Spinal cord (tissue), 10 donors: ENCODE measurements around the gene REC8. TPM values are rescaled to one million over a fixed set of nuclear protein-coding genes. Genes with fewer than 3 reads are reported as not detected.

Experiments used
- DNase-seq, 6 donors: peaks; one replicate each; pipeline versions ENCODE4 v3.0.0 to v3.0.0-alpha.2; 2013 to 2015; ENCODE audit warnings: low spot score in 6 of 6, low read depth in 4 of 6
- H3K27ac ChIP-seq: one replicate; pipeline ENCODE4 v1.5.1; 2013; ENCODE audit warnings: low read depth, low read length, control low read depth
- H3K27me3 ChIP-seq: one replicate; pipeline ENCODE4 v1.6.1; 2013; ENCODE audit warnings: low read length; ENCODE audit not compliant: control insufficient read depth, insufficient read depth
- H3K36me3 ChIP-seq: one replicate; pipeline ENCODE4 v1.6.1; 2013; ENCODE audit warnings: low read length; ENCODE audit not compliant: control insufficient read depth, insufficient read depth
- H3K4me1 ChIP-seq: one replicate; pipeline ENCODE4 v1.6.1; 2013; ENCODE audit warnings: low read length; ENCODE audit not compliant: control insufficient read depth, insufficient read depth
- H3K4me3 ChIP-seq: one replicate; pipeline ENCODE4 v1.5.1; 2013; ENCODE audit warnings: low read depth, low read length, control low read depth
- H3K9me3 ChIP-seq: one replicate; pipeline ENCODE4 v1.6.1; 2013; ENCODE audit warnings: low read length; ENCODE audit not compliant: control insufficient read depth, insufficient read depth
- WGBS: methylation state at CpG from one replicate; pipeline ENCODE4 v1.1.5; 2013; ENCODE audit warnings: missing lambda C conversion rate; ENCODE audit not compliant: insufficient coverage; 5-methylcytosine and 5-hydroxymethylcytosine counted together
- polyA plus RNA-seq, 2 donors: library from polyadenylated mRNA; unstranded; fragments of 120-200 nt; gene quantifications; one replicate each; pipeline ENCODE4 v1.2.1, GENCODE V29; 2013; ENCODE audit not compliant: insufficient read length in 2 of 2
- total RNA-seq, 2 donors: library from RNA; depleted of rRNA in 1 of 2; stranded (reverse); fragments of 120-200 nt in 1 of 2; fragments of >200 nt in 1 of 2; gene quantifications; one replicate each; pipeline versions ENCODE4 v1.2.3 to v1.2.4, GENCODE V29; 2013 to 2014
- donor health status: healthy.

REC8 gene
- total and polyA plus RNA-seq, 4 donors = 18.7 to 129 (median 58.9) TPM

DNA sequence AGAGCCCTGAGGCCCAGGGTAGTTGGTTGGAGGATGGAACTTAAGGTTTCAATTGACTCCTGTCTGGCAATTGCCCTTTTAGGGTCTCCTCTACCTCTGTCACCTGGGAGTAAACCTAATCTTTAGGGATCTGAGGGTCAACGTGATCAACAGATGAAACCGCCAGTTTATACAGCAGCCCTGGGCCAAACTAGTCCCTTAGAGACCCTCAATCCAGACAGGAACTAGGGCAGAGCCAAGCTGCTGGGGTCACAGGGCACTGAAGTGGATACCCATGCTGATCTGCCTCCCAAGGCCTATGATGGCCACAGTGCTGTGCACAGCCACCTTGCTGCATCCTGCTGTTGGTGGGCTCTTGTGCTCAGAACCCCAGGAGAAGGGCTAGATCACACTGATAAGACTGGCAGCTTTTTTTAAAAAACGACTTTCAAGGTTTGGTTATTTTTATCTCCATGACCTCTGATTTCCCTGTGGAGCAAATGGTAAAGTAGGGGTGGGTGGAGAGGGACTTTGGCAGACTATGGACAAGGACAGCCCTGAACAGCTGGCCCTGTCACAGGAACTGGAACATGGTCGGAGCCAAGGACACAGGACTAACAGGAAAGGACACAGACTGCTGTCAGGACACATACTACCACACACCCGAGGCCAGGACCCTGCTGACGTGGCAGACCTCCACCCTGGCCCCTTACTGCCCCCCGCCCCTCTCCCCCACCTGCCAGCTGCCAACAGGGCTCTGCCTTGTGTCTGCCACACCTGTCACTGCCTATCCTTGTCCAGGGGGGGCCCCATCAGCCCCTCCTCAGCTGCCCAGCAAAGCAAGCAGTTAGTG lies 40.9 kb upstream of the REC8 start:
- H3K4me1 ChIP-seq = peaks cover 7% of the 10 kb centered on the region
- no peak overlapping the region for H3K27ac ChIP-seq
- H3K36me3 ChIP-seq = peaks cover 12% of the 10 kb centered on the region
- H3K4me3 ChIP-seq = no peak overlapping the region
- no peaks in the 10 kb centered on the region for H3K9me3 ChIP-seq
- DNase-seq = no peak
- no peaks in the 10 kb centered on the region for H3K27me3 ChIP-seq
- 73% methylated on average over 6 of the region's 7 CpGs for WGBS

DNA sequence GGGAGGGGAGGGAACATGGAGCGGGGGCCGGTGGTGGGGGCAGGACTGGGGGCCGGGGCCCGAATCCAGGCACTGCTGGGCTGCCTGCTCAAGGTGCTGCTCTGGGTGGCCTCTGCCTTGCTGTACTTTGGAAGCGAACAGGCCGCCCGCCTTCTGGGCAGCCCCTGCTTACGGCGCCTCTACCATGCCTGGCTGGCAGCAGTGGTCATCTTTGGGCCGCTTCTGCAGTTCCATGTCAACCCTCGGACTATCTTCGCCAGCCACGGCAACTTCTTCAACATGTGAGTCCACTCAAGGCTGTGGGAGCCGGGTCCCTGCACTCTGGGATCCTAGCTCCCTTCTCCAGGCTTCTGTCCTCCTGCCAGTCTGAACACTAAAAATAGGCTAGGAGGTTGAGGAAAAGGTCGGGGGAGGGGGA lies 40.3 kb upstream of the REC8 start:
- H3K27ac ChIP-seq = no peak overlapping the region
- no peak for DNase-seq
- 86% methylated on average over 13 of the region's 15 CpGs for WGBS
- no peaks in the 10 kb centered on the region for H3K9me3 ChIP-seq
- peaks cover 12% of the 10 kb centered on the region for H3K36me3 ChIP-seq
- H3K27me3 ChIP-seq = no peaks in the 10 kb centered on the region
- H3K4me3 ChIP-seq = no peak overlapping the region
- H3K4me1 ChIP-seq = peaks cover 10% of the 10 kb centered on the region

DNA sequence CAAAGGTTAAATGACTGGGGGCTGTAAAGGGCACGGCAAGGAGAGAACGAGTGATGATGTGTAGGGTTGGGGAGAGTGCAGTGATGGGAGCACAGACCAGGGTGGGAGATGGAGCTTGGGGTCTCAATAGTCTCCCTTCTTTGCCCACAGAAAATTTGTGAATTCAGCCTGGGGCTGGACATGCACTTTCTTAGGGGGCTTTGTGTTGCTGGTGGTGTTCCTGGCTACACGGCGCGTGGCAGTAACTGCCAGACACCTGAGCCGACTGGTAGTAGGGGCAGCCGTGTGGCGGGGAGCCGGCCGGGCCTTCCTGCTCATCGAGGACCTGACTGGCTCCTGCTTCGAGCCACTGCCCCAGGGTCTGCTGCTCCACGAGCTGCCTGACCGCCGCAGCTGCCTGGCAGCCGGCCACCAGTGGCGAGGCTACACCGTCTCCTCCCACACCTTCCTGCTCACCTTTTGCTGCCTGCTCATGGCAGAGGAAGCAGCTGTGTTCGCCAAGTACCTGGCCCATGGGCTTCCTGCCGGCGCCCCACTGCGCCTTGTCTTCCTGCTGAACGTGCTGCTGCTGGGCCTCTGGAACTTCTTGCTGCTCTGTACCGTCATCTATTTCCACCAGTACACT lies 39.7 kb upstream of the REC8 start:
- Histone ChIP-seq H3K27me3 (no peaks in the 10 kb centered on the region), H3K4me3 (no peak overlapping the region), H3K27ac (no peak overlapping the region), H3K36me3 (peaks cover 14% of the 10 kb centered on the region), H3K4me1 (peaks cover 16% of the 10 kb centered on the region), H3K9me3 (no peaks in the 10 kb centered on the region)
- DNase-seq = no peak
- WGBS = 84% methylated on average over 24 of the region's 24 CpGs

DNA sequence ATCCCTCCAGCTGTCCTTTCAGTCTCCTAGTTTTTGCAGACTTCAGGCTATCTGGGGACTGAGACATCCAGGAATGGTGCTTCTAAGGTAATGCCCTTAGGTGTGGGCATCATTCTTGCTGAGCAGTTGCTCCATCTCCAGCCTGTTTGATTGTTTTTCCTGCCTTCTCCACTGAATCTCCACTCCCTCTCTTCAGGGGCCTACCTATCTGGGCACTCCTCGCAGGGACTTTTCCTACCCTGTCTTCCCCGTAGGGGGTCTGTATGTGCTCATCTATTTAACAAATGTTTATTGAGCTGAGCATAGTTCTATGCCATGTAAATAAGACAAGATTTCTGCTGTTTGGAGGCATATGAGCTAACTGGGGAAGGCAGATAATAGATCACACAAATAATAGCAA lies 38.9 kb upstream of the REC8 start:
- no peak overlapping the region for H3K4me3 ChIP-seq
- no peaks in the 10 kb centered on the region for H3K27me3 ChIP-seq
- peaks cover 22% of the 10 kb centered on the region for H3K36me3 ChIP-seq
- H3K9me3 ChIP-seq = no peaks in the 10 kb centered on the region
- WGBS = no CpG with 5 or more reads among the region's 2 CpGs
- peaks cover 24% of the 10 kb centered on the region for H3K4me1 ChIP-seq
- DNase-seq = no peak
- H3K27ac ChIP-seq = no peak overlapping the region

DNA sequence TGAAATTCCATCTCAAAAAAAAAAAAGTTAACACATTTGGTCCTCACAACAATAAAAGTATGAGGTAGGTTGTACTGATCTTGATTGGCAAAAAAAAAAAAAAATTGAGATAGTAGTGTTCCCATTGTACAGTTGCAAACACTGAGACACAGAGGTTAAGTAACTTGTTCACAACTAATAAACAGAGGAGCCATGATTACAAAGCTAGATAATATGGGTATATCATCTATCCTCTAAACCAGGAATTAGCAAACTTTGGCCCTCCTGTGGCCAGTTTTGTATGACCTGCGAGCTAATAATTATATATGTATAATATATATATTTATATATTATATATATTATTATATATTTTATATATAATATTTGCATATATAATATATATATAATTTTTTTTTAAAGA lies 38.1 kb upstream of the REC8 start:
- Histone ChIP-seq H3K36me3 (peaks cover 29% of the 10 kb centered on the region), H3K27me3 (no peaks in the 10 kb centered on the region), H3K4me3 (no peak overlapping the region), H3K9me3 (no peaks in the 10 kb centered on the region), H3K4me1 (peaks cover 29% of the 10 kb centered on the region), H3K27ac (no peak overlapping the region)
- DNase-seq = no peak
- no CpG with 5 or more reads among the region's 1 CpG for WGBS

DNA sequence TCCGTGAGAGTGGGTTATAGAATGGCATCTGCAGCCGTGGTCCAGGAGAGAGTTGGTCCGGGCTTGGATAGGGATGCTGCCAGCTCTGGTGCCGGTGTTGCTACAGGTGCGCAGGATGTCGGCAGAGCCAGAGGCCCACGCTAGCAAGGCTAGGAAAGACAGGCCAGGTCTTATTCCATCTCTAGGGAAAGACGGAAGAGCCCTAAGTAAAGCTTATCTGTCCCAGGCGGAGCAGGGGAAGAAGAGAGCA lies 36.4 kb upstream of the REC8 start:
- H3K27ac ChIP-seq = peak overlapping the region; percentile 22
- WGBS = 4% methylated on average over 9 of the region's 9 CpGs
- no peaks in the 10 kb centered on the region for H3K27me3 ChIP-seq
- H3K4me1 ChIP-seq = peaks cover 44% of the 10 kb centered on the region
- no peaks in the 10 kb centered on the region for H3K9me3 ChIP-seq
- H3K36me3 ChIP-seq = peaks cover 39% of the 10 kb centered on the region
- DNase-seq = no peak
- peak overlapping the region; percentile 80 for H3K4me3 ChIP-seq

DNA sequence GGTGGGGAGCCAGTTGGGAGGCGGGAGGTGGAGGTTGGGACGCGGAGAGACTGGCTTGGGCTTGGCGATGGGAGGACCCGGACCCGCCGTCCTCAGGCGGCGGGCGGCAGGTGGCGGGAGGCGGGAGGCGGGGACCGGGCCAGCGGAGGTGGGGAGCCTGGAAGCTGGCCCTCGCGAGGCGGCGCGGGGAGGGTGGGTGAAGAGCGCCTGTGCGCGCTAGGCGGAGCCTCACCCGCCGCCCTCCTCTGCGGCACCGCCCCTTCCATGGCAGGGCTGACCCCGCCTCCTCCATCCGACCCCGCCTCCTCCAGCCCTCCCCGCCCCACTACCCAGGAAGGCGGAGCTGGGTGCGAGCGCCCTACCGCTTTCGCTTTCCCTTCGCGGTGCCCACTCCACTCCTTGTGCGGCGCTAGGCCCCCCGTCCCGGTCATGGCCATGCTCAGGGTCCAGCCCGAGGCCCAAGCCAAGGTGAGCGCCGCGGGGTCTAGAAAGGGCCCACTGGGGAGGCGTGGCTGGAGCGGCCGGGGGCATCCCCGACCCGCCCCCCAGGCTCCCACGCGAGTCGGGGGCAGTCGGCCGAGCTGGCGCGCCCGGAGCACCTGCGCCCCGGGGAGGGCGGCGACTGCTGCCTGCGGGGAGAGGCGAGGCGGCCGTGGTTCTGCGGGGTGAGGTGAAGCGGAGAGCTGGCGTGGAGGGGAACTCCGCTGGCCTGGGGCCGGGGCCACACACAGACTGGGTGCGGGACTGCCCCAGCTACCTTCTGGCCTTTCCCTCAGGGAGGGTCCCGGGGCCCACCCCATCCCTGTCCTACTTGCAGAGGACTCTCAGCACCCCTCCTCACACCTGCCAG lies 35.8 kb upstream of the REC8 start, which contains the start of gene PSME1:
TSS of gene PSME1 (plus strand) at position 361 of the 850 bp plus-strand sequence. CDS start at position 430, 69 bp downstream.
- DNase-seq = peak; percentile 58 to 96 (median 81)
- peak within 1 kb of the TSS; percentile 80 for H3K4me3 ChIP-seq
- H3K27ac ChIP-seq = peak within 1 kb of the TSS; percentile 27
- H3K36me3 ChIP-seq = peaks cover 39% of the 10 kb centered on the region
- H3K9me3 ChIP-seq = no peaks in the 10 kb centered on the region
- peaks cover 49% of the 10 kb centered on the region for H3K4me1 ChIP-seq
- WGBS = under 1% methylated on average over 72 of the region's 75 CpGs
- no peaks in the 10 kb centered on the region for H3K27me3 ChIP-seq

DNA sequence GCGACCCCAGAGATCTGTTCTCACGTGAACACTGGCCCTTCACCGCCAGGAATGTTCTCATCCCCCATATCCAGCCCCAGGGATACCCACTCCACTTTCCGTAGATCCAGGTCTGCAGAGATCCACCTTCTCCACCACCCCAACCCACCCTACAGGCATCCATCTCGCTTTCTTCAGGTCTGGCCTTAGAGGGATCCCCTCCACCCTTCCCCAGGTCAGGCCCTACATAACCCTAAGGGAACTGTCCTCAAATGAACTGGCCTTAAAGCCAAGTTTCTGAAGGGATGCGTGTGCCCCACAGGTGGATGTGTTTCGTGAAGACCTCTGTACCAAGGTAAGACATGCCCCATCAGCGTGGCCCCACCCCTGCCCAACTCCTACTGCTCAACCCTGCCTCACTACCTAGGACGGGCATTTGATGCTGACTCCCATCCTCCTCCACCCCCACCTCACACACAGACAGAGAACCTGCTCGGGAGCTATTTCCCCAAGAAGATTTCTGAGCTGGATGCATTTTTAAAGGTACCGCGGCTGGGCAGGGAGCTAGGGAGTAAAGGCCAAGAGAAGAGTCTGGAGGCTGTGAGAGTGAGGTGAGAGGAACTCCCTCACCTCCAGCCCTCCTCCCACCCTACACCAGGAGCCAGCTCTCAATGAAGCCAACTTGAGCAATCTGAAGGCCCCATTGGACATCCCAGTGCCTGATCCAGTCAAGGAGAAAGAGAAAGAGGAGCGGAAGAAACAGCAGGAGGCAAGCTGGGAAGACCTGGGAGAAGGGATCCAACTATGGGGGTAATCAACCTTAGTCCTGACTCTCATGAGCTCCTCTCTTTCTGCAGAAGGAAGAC lies 35.0 kb upstream of the REC8 start:
- no peak for DNase-seq
- Histone ChIP-seq H3K4me3 (peak overlapping the region; percentile 80), H3K4me1 (peaks cover 51% of the 10 kb centered on the region), H3K9me3 (no peaks in the 10 kb centered on the region), H3K27ac (peak overlapping the region; percentile 25), H3K36me3 (peaks cover 34% of the 10 kb centered on the region), H3K27me3 (no peaks in the 10 kb centered on the region)
- 47% methylated on average over 9 of the region's 13 CpGs for WGBS
